K562 (cell line): ENCODE results near the gene MKLN1. TPM values are rescaled to one million over a fixed set of nuclear protein-coding genes. Genes with fewer than 3 reads are reported as not detected.

Experiments
- ATAC-seq: fragments of 200-7000 bp; cut with Tn5 transposase; 3 replicates; pipeline ENCODE4 v1.9.1; 2020; ENCODE audit warnings: moderate library complexity
- BruUV-seq: library from RNA; stranded (reverse); fragments of 400-500 nt; replicated peaks from 2 replicates; lab custom pipeline; 2021; lab: Mats Ljungman, UMichigan
- CTCF ChIA-PET: fragments of 300-600 bp; formaldehyde crosslinking; extraction: SDS; loops from one replicate; lab custom pipeline; 2021; ENCODE audit warnings: low intra/inter-chr PET ratio; lab: Yijun Ruan, JAX
- POLR2A ChIA-PET: fragments of 300-600, 350-650 bp; sonication (Branson Sonifier 250); formaldehyde crosslinking; extraction: SDS; loops from one replicate; lab custom pipeline; 2021; ENCODE audit warnings: antibody characterized with exemption, inconsistent platforms; lab: Yijun Ruan, JAX
- DNase-seq, 4 experiments: peaks; one replicate each; pipeline versions ENCODE4 v3.0.0 to v3.0.0-alpha.2; 2011 to 2018; ENCODE audit warnings: low spot score in 3 of 4, mixed read lengths in 3 of 4; ENCODE audit errors: extremely low read depth in 1 of 4
- FAIRE-seq: peaks from 2 replicates; lab custom pipeline; 2011; peaks lifted over from hg19 to GRCh38; lab: Jason Lieb, UNC
- H2AFZ ChIP-seq: 2 replicates; pipeline ENCODE4 v1.6.0; 2011; ENCODE audit warnings: low read depth, low read length, control low read depth, inconsistent platforms
- H3K27ac ChIP-seq: fragments of 200-600 bp; 3 replicates; pipeline ENCODE4 v1.8.0; 2011; ENCODE audit warnings: low read depth, mild to moderate bottlenecking, control low read depth, inconsistent platforms, low read length, moderate library complexity, mixed read lengths; ENCODE audit errors: extremely low read depth
- H3K27me3 ChIP-seq, 2 experiments: fragments of 300-600 bp in 1 of 2; 2 replicates in 1 of 2; 3 replicates in 1 of 2; pipeline versions ENCODE4 v1.6.0 to v1.8.0; 2011; ENCODE audit warnings: inconsistent platforms in 2 of 2, low read length in 2 of 2, mild to moderate bottlenecking in 1 of 2, mixed read lengths in 1 of 2, moderate library complexity in 1 of 2; ENCODE audit not compliant: control insufficient read depth in 2 of 2, insufficient read depth in 2 of 2
- H3K36me3 ChIP-seq: fragments of 300-600 bp; 3 replicates; pipeline ENCODE4 v1.8.0; 2011; ENCODE audit warnings: mild to moderate bottlenecking, low read length, inconsistent platforms; ENCODE audit not compliant: control insufficient read depth, insufficient read depth
- H3K4me1 ChIP-seq, 2 experiments: fragments of 200-600 bp in 1 of 2; replicated peaks in 1 of 2; 2 replicates in 1 of 2; 3 replicates in 1 of 2; pipeline versions ENCODE4 v1.5.1 to v1.8.0; 2011; ENCODE audit warnings: inconsistent platforms in 2 of 2, low read length in 2 of 2, mild to moderate bottlenecking in 1 of 2, mixed read lengths in 1 of 2, moderate library complexity in 1 of 2; ENCODE audit not compliant: control insufficient read depth in 2 of 2, insufficient read depth in 2 of 2
- H3K4me2 ChIP-seq: 2 replicates; pipeline ENCODE4 v1.6.1; 2011; ENCODE audit warnings: low read length, control low read depth, inconsistent platforms, mixed read lengths; ENCODE audit not compliant: insufficient read depth
- H3K4me3 ChIP-seq: fragments of 200-600 bp; sonication (generic), shearing (Covaris generic); 2 replicates; pipeline ENCODE4 v1.5.1; 2016; ENCODE audit warnings: control low read depth, inconsistent platforms
- H3K79me2 ChIP-seq: fragments of 200-600 bp; 3 replicates; pipeline ENCODE4 v1.8.0; 2011; ENCODE audit warnings: low read length, inconsistent platforms; ENCODE audit not compliant: control insufficient read depth, insufficient read depth
- H3K9ac ChIP-seq, 2 experiments: 2 replicates each; pipeline versions ENCODE4 v1.6.0 to v1.6.1; 2011; ENCODE audit warnings: low read depth in 2 of 2, low read length in 2 of 2, control low read depth in 1 of 2, inconsistent platforms in 1 of 2, mild to moderate bottlenecking in 1 of 2, mixed read lengths in 1 of 2; ENCODE audit not compliant: insufficient read depth in 1 of 2
- H3K9me1 ChIP-seq: one replicate; pipeline ENCODE4 v1.6.0; 2011; ENCODE audit warnings: inconsistent platforms, mild to moderate bottlenecking, low read length, moderate library complexity; ENCODE audit not compliant: control insufficient read depth, insufficient read depth
- H3K9me3 ChIP-seq: replicated peaks from 2 replicates; pipeline ENCODE4 v1.5.1; 2011; ENCODE audit warnings: low read depth, low read length, inconsistent platforms; ENCODE audit not compliant: control insufficient read depth, insufficient read depth
- H4K20me1 ChIP-seq: replicated peaks from 2 replicates; pipeline ENCODE4 v1.6.1; 2011; ENCODE audit warnings: low read length, inconsistent platforms, mixed read lengths; ENCODE audit not compliant: control insufficient read depth, insufficient read depth
- CUX1 ChIP-seq: fragments of 200-800 bp; sonication (Bioruptor generic); IDR thresholded peaks from 2 replicates; pipeline ENCODE4 v1.6.1; 2016; ENCODE audit warnings: missing genetic modification characterization, missing compliant biosample characterization
- PTRF ChIP-seq: fragments of 450-650 bp; IDR thresholded peaks from 2 replicates; pipeline ENCODE4 v1.6.1; 2016; ENCODE audit warnings: mild to moderate bottlenecking, missing genetic modification characterization, missing compliant biosample characterization
- ZFP1 ChIP-seq: fragments of 450-650 bp; formaldehyde crosslinking; IDR thresholded peaks from 2 replicates; pipeline ENCODE4 v1.4.0; 2020; ENCODE audit warnings: mild to moderate bottlenecking, mixed read lengths
- ZNF175 ChIP-seq: fragments of 200-800 bp; sonication (Bioruptor generic); IDR thresholded peaks from 2 replicates; pipeline ENCODE4 v1.6.1; 2016; ENCODE audit warnings: low read depth, mild to moderate bottlenecking, missing genetic modification characterization, missing compliant biosample characterization
- ZNF395 ChIP-seq: fragments of 200-800 bp; sonication (Bioruptor generic); IDR thresholded peaks from 2 replicates; pipeline ENCODE4 v1.6.1; 2017; ENCODE audit warnings: missing genetic modification characterization, missing compliant biosample characterization
- WGBS: fragments of 100-300 bp; shearing (Covaris generic); methylation state at CpG from one replicate; pipeline ENCODE4 v1.1.6; 2016; ENCODE audit warnings: low coverage, mixed read lengths; ENCODE audit not compliant: insufficient coverage; ENCODE audit errors: missing lambda C conversion rate; 5-methylcytosine and 5-hydroxymethylcytosine counted together
- in situ Hi-C: fragments of 300-500 bp; cut with MboI; formaldehyde crosslinking; loops from 4 replicates; pipeline ENCODE4 v1.15.0; 2018; ENCODE audit warnings: inconsistent platforms, mixed read lengths
- intact Hi-C: fragments of 100-400 bp; cut with micrococcal nuclease; formaldehyde crosslinking; loops from 2 replicates; pipeline ENCODE4 v1.14.2; 2022
- polyA plus RNA-seq, 8 experiments: library from polyadenylated mRNA; depleted of rRNA in 4 of 8; stranded (reverse) in 5 of 8; unstranded in 3 of 8; fragments of >200 nt; fragmentation: Nextera tagmentation in 2 of 8; fragmentation: Illumina TruSeq in 1 of 8; extraction: Ambion mirVana in 2 of 8; extraction: Trizol in 1 of 8; gene quantifications; 2 replicates each; pipeline versions ENCODE4 v1.2.1 to v1.2.3, GENCODE V29; 2011 to 2014; ENCODE audit warnings: inconsistent platforms in 1 of 8, missing spikeins in 1 of 8
- total RNA-seq, 7 experiments: library from RNA; depleted of rRNA in 6 of 7; stranded (reverse); fragments of >200 nt in 6 of 7; fragmentation: Illumina TruSeq in 2 of 7; extraction: Trizol in 2 of 7; gene quantifications; 2 replicates each; pipeline versions ENCODE4 v1.2.1 to v1.2.3, GENCODE V29; 2011 to 2021; ENCODE audit warnings: low replicate concordance in 1 of 7

Gene MKLN1
- total and polyA plus RNA-seq, 9 of the 15 experiments (the other 6 are each of a cell fraction or from before 2014, with no cell fraction given), result 18.6 to 80.4 (median 56.0) TPM

- POLR2A ChIA-PET, result interaction anchor here (1.1 kb wide), 1 partner anchor 12 kb away, joined by 3 read pairs; no protein-coding TSS in a partner anchor
- Histone ChIP-seq H3K9ac (no peak overlapping the region), H3K79me2 (no peaks in the 10 kb centered on the region), H3K27me3 (no peaks in the 10 kb centered on the region), H3K27ac (no peak overlapping the region), H3K9me1 (no peaks in the 10 kb centered on the region), H3K4me3 (no peak overlapping the region), H3K9me3 (no peaks in the 10 kb centered on the region), H4K20me1 (no peaks in the 10 kb centered on the region), H2AFZ (no peak overlapping the region), H3K4me2 (no peak overlapping the region), H3K36me3 (peaks cover 23% of the 10 kb centered on the region; the same call in 2 of the 3 replicates), H3K4me1 (no peaks in the 10 kb centered on the region)
- DNase-seq (no peak), FAIRE-seq (no peak), ATAC-seq (no peak)
- CTCF ChIA-PET, result no interaction called here
- intact Hi-C loops (no loop called here), in situ Hi-C loops (no loop called here)
- 100% methylated on average over 2 of the region's 2 CpGs for WGBS
- BruUV-seq, result no TSS peak
- TF ChIP-seq PTRF (no peak), CUX1 (CRISPR knock-in tag) (no peak), ZNF175 (CRISPR knock-in tag) (no peak), ZFP1 (CRISPR knock-in tag) (no peak), ZNF395 (CRISPR knock-in tag) (no peak)
Measured at GRCh38 chr7:131483586-131483985, 155.9 kb downstream of the MKLN1 start.
